Measurements from ENCODE around the gene HDAC4. TPM values are rescaled to one million over a fixed set of nuclear protein-coding genes. Genes with fewer than 3 reads are reported as not detected.

Gene HDAC4
- total RNA-seq, 2 donors from 2014 or later, result 8.1 to 20.1 TPM

- no peaks in the 10 kb centered on the region for H3K27me3 ChIP-seq
Observed at GRCh38 chr2:239318151-239318611, 82.6 kb downstream of the HDAC4 start.

DNA sequence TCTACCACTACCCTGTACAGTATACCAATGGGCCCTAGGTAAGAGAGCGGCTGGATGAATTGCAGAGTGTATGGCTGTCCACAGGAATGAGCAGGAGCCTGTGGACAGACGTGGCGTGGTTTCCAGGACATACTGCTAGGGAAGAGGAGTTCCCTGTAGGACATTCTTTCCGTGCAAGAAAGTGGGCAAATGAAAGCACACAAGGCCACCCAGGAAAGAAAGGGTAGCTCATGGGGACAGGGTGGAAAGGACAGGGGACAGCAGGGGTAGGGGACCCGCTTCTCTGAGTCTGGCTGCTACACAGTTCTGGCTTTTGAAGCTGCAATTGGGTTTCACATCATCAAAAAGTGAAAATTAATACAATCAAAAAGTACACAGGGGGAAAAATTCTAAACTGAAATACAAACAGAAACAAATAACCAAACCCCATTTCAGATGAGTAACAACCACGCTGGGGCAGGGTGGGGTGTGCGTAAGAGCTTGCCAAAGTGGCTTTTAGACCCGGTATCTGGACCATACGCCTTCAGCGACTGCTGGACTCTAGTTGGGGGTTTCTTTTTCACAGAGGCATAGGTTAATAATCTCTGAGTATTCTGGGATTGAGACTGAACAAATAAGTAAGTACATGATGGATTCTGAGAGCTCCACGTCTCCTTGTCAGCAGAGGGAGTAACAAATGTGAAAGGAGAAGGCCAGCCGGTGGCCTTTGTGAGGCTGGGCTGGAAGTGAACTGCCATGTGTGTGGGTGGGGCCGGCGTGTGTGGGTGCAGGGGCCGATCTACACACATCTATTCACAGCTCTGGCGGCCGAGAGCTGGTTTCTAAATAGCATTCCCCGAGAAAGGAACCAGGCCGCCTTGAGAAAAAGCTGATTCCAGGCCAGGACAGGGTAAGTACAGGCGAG is 84.0 kb downstream of the HDAC4 start:
- Histone ChIP-seq H3K4me1 (peaks cover 0 to 59% of the 10 kb centered on the region in 2 donors), H3K4me3 (peak overlapping the region; percentile 4 to 21), H3K9me3 (no peaks in the 10 kb centered on the region), H3K27ac (peak overlapping the region; percentile 85 to 91), H3K27me3 (no peaks in the 10 kb centered on the region), H3K36me3 (no peaks in the 10 kb centered on the region)
- TF ChIP-seq, protein P1, sequence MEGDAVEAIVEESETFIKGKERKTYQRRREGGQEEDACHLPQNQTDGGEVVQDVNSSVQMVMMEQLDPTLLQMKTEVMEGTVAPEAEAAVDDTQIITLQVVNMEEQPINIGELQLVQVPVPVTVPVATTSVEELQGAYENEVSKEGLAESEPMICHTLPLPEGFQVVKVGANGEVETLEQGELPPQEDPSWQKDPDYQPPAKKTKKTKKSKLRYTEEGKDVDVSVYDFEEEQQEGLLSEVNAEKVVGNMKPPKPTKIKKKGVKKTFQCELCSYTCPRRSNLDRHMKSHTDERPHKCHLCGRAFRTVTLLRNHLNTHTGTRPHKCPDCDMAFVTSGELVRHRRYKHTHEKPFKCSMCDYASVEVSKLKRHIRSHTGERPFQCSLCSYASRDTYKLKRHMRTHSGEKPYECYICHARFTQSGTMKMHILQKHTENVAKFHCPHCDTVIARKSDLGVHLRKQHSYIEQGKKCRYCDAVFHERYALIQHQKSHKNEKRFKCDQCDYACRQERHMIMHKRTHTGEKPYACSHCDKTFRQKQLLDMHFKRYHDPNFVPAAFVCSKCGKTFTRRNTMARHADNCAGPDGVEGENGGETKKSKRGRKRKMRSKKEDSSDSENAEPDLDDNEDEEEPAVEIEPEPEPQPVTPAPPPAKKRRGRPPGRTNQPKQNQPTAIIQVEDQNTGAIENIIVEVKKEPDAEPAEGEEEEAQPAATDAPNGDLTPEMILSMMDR (IDR thresholded peaks at IDR 0.05), result peak in 1 of 2 donors; percentile 36
- DNase-seq (ENCODE audit: low spot score), result peak; percentile 84

More at GRCh38 chr2:239318151-239318611, 82.6 kb downstream of the HDAC4 start:
- TF ChIP-seq, protein P1 (IDR thresholded peaks at IDR 0.05), result no peak
- H3K9me3 ChIP-seq, result no peaks in the 10 kb centered on the region
- H3K4me1 ChIP-seq, result peaks cover 0 to 60% of the 10 kb centered on the region in 2 donors
- DNase-seq (ENCODE audit: low spot score), result no peak
- H3K4me3 ChIP-seq, result no peak overlapping the region
- H3K27ac ChIP-seq, result peak overlapping the region; percentile 85 to 91
- no peaks in the 10 kb centered on the region for H3K36me3 ChIP-seq

DNA sequence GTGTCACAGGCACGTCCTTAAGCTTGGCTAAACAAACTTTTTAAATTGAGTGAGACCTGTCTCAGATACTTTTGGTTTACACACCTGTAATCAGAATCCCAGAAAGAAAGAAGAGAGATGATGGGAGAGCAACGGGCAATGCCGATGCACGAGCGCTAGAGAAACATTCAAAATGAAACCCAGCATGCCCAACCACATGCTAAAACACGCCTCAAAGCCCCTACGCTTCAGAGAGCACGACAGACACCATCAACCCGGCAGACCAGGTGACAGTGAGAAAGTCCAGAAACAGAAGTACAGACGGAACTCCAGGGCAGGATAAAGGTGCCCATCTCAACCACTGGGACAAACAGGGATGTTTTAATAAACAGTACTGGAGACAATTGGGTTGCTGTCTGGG is 85.5 kb downstream of the HDAC4 start:
- no peak overlapping the region for H3K4me3 ChIP-seq
- peaks cover 0 to 71% of the 10 kb centered on the region in 2 donors for H3K4me1 ChIP-seq
- DNase-seq (ENCODE audit: low spot score), result no peak
- no peak overlapping the region for H3K27ac ChIP-seq
- H3K36me3 ChIP-seq, result no peaks in the 10 kb centered on the region
- TF ChIP-seq, protein P1 (IDR thresholded peaks at IDR 0.05), result no peak
- no peaks in the 10 kb centered on the region for H3K27me3 ChIP-seq
- H3K9me3 ChIP-seq, result no peaks in the 10 kb centered on the region

DNA sequence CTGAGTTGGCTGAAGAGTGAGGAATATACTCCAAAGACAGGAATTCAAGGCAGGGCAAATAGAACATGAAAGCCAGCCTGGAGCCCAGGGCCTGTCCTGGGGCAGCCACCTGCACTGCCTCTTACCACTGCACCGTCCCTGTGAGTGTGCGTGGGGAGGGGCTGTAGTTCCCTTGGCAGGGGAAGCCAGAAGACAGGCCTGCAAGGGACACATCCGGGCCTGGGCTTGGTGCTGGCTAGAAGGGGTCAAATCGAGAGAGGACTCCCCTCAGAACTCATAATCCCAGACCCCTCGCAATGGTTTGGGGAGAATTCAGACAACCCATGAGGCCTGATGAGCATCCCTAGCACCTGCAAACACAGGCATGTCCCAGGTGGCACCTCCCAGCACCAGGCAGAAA is 87.0 kb downstream of the HDAC4 start:
- no peak for DNase-seq (ENCODE audit: low spot score)
- H3K27me3 ChIP-seq, result no peaks in the 10 kb centered on the region
- peaks cover 0 to 76% of the 10 kb centered on the region in 2 donors for H3K4me1 ChIP-seq
- no peaks in the 10 kb centered on the region for H3K9me3 ChIP-seq
- no peaks in the 10 kb centered on the region for H3K36me3 ChIP-seq
- H3K4me3 ChIP-seq, result no peak overlapping the region
- peak overlapping the region; percentile 86 to 89 for H3K27ac ChIP-seq
- TF ChIP-seq, protein P1 (IDR thresholded peaks at IDR 0.05), result no peak

DNA sequence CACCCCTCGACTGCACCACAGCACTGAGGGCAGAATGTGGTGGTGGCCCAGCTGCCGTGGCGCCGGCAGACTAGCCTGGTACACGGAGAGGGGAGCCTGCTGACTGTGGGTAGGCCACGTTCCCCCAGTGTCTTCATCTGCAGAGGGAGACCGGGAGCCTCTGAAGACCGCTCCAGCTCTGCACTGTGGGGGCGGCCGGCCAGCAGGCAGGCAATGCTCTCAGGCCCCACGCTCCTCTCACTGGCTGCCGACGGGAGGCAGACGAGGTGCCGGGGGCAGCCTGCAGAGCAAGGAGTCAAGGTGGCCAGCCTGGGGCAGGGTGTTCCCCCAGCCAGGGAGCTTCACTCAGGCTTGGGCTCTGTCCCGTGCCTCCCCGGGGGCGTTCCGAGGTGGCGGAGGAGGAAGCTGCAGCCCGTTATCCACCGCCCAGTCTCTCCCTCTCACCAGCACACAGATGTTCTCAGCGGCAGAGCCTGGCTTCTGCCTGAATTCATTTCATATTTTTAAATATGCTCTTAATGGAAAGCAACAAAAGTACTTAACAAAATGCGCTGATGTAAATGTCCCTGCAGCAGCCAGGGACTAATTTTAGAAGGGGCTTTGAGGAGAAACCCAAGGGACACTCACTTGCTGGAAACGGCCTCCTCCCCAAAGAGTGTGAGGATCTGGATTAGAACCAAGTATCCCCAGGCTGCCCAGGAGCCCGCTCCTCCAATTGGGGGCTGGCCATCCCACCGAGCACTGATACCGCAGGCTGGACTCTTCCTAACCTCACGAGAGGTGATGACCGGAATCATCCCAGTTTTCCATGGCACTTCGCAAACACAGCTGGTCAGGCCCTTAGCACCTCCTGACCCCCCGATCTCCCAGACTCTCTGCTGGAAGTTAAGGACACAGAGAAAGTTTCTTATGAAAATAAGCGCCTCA is 87.8 kb downstream of the HDAC4 start:
- H3K27me3 ChIP-seq, result no peaks in the 10 kb centered on the region
- peak overlapping the region; percentile 86 to 89 for H3K27ac ChIP-seq
- H3K36me3 ChIP-seq, result no peaks in the 10 kb centered on the region
- H3K9me3 ChIP-seq, result no peaks in the 10 kb centered on the region
- TF ChIP-seq, protein P1 (IDR thresholded peaks at IDR 0.05), result no peak
- DNase-seq (ENCODE audit: low spot score), result peak; percentile 58
- peaks cover 0 to 76% of the 10 kb centered on the region in 2 donors for H3K4me1 ChIP-seq
- peak overlapping the region in 1 of 2 donors; percentile 3 for H3K4me3 ChIP-seq

Data from right atrium auricular region (tissue), 2 donors.